Cardiac muscle cell (in vitro differentiated cells and primary cell): ENCODE results near the gene NFATC1. TPM values are rescaled to one million over a fixed set of nuclear protein-coding genes. Genes with fewer than 3 reads are reported as not detected.

Source experiments
- DNase-seq, 2 donors: peaks; one replicate each; pipeline versions ENCODE4 v3.0.0 to v3.0.0-alpha.2; 2010 to 2017; ENCODE audit warnings: low read depth in 1 of 2, low spot score in 1 of 2
- H3K27ac ChIP-seq: fragments of 200-600 bp; sonication (generic); 2 replicates; pipeline ENCODE4 v1.5.1; 2016
- H3K27me3 ChIP-seq: fragments of 200-600 bp; sonication (generic); 2 replicates; pipeline ENCODE4 v1.6.0; 2016; ENCODE audit warnings: control low read depth
- H3K36me3 ChIP-seq: fragments of 200-600 bp; sonication (generic); 2 replicates; pipeline ENCODE4 v1.5.1; 2016; ENCODE audit warnings: control low read depth
- H3K4me1 ChIP-seq: fragments of 200-600 bp; sonication (generic); 2 replicates; pipeline ENCODE4 v1.8.1; 2017; ENCODE audit warnings: low read depth, mild to moderate bottlenecking, mixed run types
- H3K4me3 ChIP-seq: fragments of 200-600 bp; sonication (generic); 2 replicates; pipeline ENCODE4 v1.5.1; 2016; ENCODE audit warnings: mild to moderate bottlenecking
- H3K9me3 ChIP-seq: fragments of 200-600 bp; sonication (generic); 2 replicates; pipeline ENCODE4 v1.5.1; 2017; ENCODE audit warnings: low read depth, mild to moderate bottlenecking, control low read depth
- CTCF ChIP-seq: IDR thresholded peaks from 2 replicates; pipeline ENCODE4 v1.5.1; 2012; ENCODE audit warnings: low read depth, mild to moderate bottlenecking, low read length
- polyA plus RNA-seq: library from polyadenylated mRNA; unstranded; fragments of >200 nt; fragmentation: Nextera tagmentation; extraction: Ambion mirVana; gene quantifications from 2 replicates; pipeline ENCODE4 v1.2.1, GENCODE V29; 2016
- total RNA-seq: library from RNA; depleted of rRNA; stranded (reverse); fragments of >200 nt; gene quantifications from 2 replicates; pipeline ENCODE4 v1.2.3, GENCODE V29; 2016

NFATC1 gene
- total and polyA plus RNA-seq, 2 experiments from 2014 or later = 10.8 to 11.7 TPM

- Histone ChIP-seq H3K27ac (no peak overlapping the region), H3K36me3 (no peaks in the 10 kb centered on the region), H3K4me1 (no peaks in the 10 kb centered on the region), H3K9me3 (no peaks in the 10 kb centered on the region), H3K4me3 (no peak overlapping the region), H3K27me3 (no peaks in the 10 kb centered on the region)
- no peak for DNase-seq
- no peak for TF ChIP-seq CTCF
These were observed 27.7 kb downstream of the NFATC1 start for GRCh38 chr18:79423211-79424007.

GRCh38 chr18:79424008-79424565, 28.4 kb downstream of the NFATC1 start:
- peak in 1 of 2 donors; percentile 66 for DNase-seq
- TF ChIP-seq CTCF = no peak
- no peak overlapping the region for H3K4me3 ChIP-seq
- no peaks in the 10 kb centered on the region for H3K4me1 ChIP-seq
- H3K36me3 ChIP-seq = no peaks in the 10 kb centered on the region
- no peaks in the 10 kb centered on the region for H3K27me3 ChIP-seq
- no peaks in the 10 kb centered on the region for H3K9me3 ChIP-seq
- H3K27ac ChIP-seq = no peak overlapping the region

- H3K9me3 ChIP-seq = no peaks in the 10 kb centered on the region
- no peaks in the 10 kb centered on the region for H3K36me3 ChIP-seq
- no peaks in the 10 kb centered on the region for H3K27me3 ChIP-seq
- no peak overlapping the region for H3K4me3 ChIP-seq
- no peaks in the 10 kb centered on the region for H3K4me1 ChIP-seq
- no peak for DNase-seq
- no peak overlapping the region for H3K27ac ChIP-seq
- no peak for TF ChIP-seq CTCF
These were observed 29.3 kb downstream of the NFATC1 start for GRCh38 chr18:79424880-79425568.

GRCh38 chr18:79425569-79425886, 29.8 kb downstream of the NFATC1 start:
- Histone ChIP-seq H3K4me3 (no peak overlapping the region), H3K4me1 (no peaks in the 10 kb centered on the region), H3K27ac (no peak overlapping the region), H3K36me3 (no peaks in the 10 kb centered on the region), H3K27me3 (no peaks in the 10 kb centered on the region), H3K9me3 (no peaks in the 10 kb centered on the region)
- TF ChIP-seq CTCF = no peak
- no peak for DNase-seq

GRCh38 chr18:79426376-79427300, 30.9 kb downstream of the NFATC1 start:
- no peaks in the 10 kb centered on the region for H3K9me3 ChIP-seq
- no peaks in the 10 kb centered on the region for H3K27me3 ChIP-seq
- H3K4me3 ChIP-seq = no peak overlapping the region
- H3K4me1 ChIP-seq = no peaks in the 10 kb centered on the region
- TF ChIP-seq CTCF = no peak
- no peaks in the 10 kb centered on the region for H3K36me3 ChIP-seq
- no peak for DNase-seq
- no peak overlapping the region for H3K27ac ChIP-seq
